ENCODE results near the gene EIF5A. TPM values are rescaled to one million over a fixed set of nuclear protein-coding genes. Genes with fewer than 3 reads are reported as not detected.
A peak's percentile ranks its signal among the peaks of the same experiment; 100 is the strongest.

The EIF5A gene
- total RNA-seq, 4 donors from 2014 or later = 94.4 to 128 (median 120) TPM

DNA sequence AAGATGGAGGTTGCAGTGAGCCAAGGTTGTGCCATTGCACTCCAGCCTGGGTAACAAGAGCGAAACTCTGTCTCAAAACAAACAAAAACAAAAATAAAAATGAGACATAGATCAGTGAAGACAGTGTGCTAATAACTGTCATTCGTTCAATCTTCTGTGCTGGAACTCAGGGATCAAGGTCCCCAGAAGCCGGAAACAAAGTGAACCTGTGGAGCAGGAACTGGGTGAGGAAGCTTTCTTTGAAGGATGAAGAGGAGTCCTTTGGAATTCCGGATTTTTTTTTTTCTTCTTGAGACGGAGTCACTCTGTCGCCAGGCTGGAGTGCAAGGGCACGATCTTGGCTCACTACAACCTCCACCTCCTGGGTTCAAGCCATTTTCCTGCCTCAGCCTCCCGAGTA, 28.0 kb upstream of the EIF5A start:
- Histone ChIP-seq H3K4me1 (peaks cover 2 to 28% (median 16%) of the 10 kb centered on the region in 4 donors), H3K27ac (peak overlapping the region in 3 of 4 donors; percentile 45 to 83 (median 82)), H3K27me3 (no peaks in the 10 kb centered on the region), H3K9me3 (no peaks in the 10 kb centered on the region), H3K4me3 (peak overlapping the region in 2 of 4 donors; percentile 61 to 63), H3K36me3 (no peaks in the 10 kb centered on the region)
- peak in 1 of 3 donors; percentile 74 for DNase-seq
- TF ChIP-seq, protein P1, sequence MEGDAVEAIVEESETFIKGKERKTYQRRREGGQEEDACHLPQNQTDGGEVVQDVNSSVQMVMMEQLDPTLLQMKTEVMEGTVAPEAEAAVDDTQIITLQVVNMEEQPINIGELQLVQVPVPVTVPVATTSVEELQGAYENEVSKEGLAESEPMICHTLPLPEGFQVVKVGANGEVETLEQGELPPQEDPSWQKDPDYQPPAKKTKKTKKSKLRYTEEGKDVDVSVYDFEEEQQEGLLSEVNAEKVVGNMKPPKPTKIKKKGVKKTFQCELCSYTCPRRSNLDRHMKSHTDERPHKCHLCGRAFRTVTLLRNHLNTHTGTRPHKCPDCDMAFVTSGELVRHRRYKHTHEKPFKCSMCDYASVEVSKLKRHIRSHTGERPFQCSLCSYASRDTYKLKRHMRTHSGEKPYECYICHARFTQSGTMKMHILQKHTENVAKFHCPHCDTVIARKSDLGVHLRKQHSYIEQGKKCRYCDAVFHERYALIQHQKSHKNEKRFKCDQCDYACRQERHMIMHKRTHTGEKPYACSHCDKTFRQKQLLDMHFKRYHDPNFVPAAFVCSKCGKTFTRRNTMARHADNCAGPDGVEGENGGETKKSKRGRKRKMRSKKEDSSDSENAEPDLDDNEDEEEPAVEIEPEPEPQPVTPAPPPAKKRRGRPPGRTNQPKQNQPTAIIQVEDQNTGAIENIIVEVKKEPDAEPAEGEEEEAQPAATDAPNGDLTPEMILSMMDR (IDR thresholded peaks at IDR 0.05) = no peak
- TF ChIP-seq POLR2A (IDR thresholded peaks at IDR 0.05) = peak in 1 of 2 donors; percentile 32

DNA sequence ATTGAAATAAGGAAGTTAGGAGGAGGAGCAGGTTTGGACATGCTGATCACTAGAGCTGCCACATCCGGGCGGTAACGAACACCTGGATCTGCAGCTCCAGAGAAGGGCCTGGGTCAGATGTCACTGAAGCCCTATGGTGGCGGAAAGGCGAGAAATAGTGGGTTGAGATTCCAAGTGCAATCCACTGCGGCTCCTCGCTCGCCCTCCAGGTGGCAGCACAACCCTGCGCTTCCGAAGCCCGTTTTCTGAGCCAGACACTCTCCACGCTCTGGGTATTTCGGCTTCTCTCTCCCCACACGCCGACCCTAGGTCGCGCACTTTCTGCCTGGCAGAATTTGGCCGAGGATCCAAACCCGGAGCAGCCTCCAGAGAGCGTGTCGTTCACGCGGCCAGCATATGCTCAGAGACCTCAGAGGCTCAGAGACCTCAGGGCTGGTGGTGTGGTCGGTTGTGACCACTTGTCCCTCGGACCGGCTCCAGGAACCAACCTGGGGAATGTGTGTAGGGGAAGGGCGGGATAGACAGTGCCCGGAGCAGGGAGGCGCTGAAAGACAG, 26.8 kb upstream of the EIF5A start:
- Histone ChIP-seq H3K36me3 (no peaks in the 10 kb centered on the region), H3K4me1 (peaks cover 2 to 28% (median 16%) of the 10 kb centered on the region in 4 donors), H3K4me3 (peak overlapping the region; percentile 38 to 63 (median 55)), H3K27me3 (no peaks in the 10 kb centered on the region), H3K9me3 (no peaks in the 10 kb centered on the region), H3K27ac (peak overlapping the region; percentile 48 to 83 (median 71))
- DNase-seq = peak; percentile 79 to 93 (median 90)
- peak in 1 of 2 donors; percentile 12 for TF ChIP-seq POLR2A (IDR thresholded peaks at IDR 0.05)
- TF ChIP-seq, protein P1 (IDR thresholded peaks at IDR 0.05) = peak; percentile 92 to 98 (median 96)

DNA sequence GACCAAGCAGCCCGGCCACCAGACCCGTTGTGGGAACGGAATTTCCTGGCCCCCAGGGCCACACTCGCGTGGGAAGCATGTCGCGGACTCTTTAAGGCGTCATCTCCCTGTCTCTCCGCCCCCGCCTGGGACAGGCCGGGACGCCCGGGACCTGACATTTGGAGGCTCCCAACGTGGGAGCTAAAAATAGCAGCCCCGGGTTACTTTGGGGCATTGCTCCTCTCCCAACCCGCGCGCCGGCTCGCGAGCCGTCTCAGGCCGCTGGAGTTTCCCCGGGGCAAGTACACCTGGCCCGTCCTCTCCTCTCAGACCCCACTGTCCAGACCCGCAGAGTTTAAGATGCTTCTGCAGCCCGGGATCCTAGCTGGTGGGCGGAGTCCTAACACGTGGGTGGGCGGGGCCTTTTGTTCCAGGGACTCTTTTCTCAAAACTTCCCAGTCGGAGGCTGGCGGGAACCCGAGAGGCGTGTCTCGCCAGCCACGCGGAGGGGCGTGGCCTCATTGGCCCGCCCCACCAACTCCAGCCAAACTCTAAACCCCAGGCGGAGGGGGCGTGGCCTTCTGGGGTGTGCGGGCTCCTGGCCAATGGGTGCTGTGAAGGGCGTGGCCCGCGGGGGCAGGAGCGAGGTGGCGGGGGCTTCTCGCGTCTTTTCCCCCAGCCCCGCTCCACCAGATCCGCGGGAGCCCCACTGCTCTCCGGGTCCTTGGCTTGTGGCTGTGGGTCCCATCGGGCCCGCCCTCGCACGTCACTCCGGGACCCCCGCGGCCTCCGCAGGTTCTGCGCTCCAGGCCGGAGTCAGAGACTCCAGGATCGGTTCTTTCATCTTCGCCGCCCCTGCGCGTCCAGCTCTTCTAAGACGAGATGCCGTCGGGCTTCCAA, 26.1 kb upstream of the EIF5A start, which contains the start of gene SLC2A4:
Gene SLC2A4, plus strand, starts transcription at position 645 of the 879 bp plus-strand sequence. Its CDS starts 217 bp downstream, at position 862.
- Histone ChIP-seq H3K4me3 (peak within 1 kb of the TSS; percentile 38 to 63 (median 55)), H3K36me3 (no peaks in the 10 kb centered on the region), H3K9me3 (no peaks in the 10 kb centered on the region), H3K27me3 (no peaks in the 10 kb centered on the region), H3K4me1 (peaks cover 2 to 28% (median 16%) of the 10 kb centered on the region in 4 donors), H3K27ac (peak within 1 kb of the TSS; percentile 48 to 83 (median 71))
- no peak for TF ChIP-seq POLR2A (IDR thresholded peaks at IDR 0.05)
- TF ChIP-seq, protein P1 (IDR thresholded peaks at IDR 0.05) = no peak
- peak; percentile 89 to 97 (median 96) for DNase-seq

DNA sequence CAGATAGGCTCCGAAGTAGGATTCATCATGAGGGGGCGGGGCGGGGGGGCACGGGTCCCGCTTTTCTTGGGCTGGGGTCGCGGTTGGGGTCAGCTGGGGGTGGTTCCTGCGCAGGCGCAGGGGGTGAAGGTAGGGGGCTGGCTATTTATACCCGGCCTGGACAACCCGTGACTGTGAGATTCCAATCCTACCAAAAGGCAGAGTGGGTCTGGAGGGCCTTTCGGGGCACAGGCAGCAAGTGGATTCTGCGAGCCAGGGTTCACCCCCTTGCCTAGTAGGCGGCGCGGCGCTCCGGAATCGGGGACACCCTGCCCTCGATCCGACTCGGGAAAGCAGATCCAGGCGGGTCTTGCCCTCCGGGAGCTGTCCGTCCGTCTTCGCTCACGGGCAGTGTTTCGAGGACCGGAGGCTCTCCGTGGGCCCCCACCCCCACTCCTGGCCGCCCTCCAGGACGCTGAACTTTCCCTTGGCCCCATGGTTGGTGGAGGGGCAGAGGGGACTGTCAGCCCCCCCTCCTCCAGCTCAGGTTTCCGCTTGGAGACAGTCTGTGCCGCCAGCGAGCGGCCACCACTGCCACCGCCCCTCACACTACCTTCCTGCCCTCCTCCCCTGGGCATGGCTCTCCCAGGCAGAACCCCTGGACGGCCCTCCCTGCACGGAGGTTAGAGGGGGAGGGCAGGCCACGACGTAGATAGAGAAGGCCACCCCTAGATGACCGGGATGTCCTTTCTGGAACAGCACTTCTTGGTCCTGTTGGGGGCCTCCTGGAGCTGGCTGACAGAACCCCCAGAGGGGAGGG, 25.3 kb upstream of the EIF5A start:
- TF ChIP-seq POLR2A (IDR thresholded peaks at IDR 0.05) = no peak
- TF ChIP-seq, protein P1 (IDR thresholded peaks at IDR 0.05) = no peak
- Histone ChIP-seq H3K27me3 (no peaks in the 10 kb centered on the region), H3K4me3 (peak overlapping the region; percentile 38 to 63 (median 55)), H3K27ac (peak overlapping the region; percentile 25 to 83 (median 60)), H3K4me1 (peaks cover 2 to 28% (median 16%) of the 10 kb centered on the region in 4 donors), H3K9me3 (no peaks in the 10 kb centered on the region), H3K36me3 (no peaks in the 10 kb centered on the region)
- no peak for DNase-seq

DNA sequence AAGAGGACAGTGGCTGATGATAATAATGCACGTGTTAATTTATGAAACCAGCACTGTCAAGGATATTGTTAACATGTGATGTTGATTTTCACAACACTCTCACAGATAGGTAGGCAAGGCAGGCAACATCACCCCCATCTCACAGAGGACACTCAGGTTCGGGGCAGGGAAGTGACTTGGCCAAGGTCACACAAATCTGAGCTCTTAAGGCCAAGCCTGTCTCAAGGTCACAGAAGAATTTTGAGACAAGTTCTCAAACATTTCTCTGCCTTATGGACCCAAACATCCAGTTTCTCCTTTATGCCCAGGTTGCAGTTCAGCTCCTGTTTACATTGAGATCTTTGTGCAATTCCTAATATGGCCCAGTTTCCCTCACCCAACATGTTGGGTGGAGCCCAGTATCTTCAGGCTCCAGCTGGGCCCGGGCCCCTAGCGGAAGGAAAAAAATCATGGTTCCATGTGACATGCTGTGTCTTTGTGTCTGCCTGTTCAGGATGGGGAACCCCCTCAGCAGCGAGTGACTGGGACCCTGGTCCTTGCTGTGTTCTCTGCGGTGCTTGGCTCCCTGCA, 24.6 kb upstream of the EIF5A start:
- TF ChIP-seq POLR2A (IDR thresholded peaks at IDR 0.05) = no peak
- TF ChIP-seq, protein P1 (IDR thresholded peaks at IDR 0.05) = peak in 1 of 6 experiments; percentile 5
- Histone ChIP-seq H3K36me3 (no peaks in the 10 kb centered on the region), H3K4me1 (peaks cover 2 to 28% (median 16%) of the 10 kb centered on the region in 4 donors), H3K9me3 (no peaks in the 10 kb centered on the region), H3K27ac (peak overlapping the region in 3 of 4 donors; percentile 60 to 83 (median 61)), H3K4me3 (peak overlapping the region in 2 of 4 donors; percentile 49 to 61), H3K27me3 (no peaks in the 10 kb centered on the region)
- DNase-seq = no peak

Data from Peyer's patch (tissue), 4 donors.